ENCODE data around the gene NAGLU.
"Not testable (repeated sequence)": the region's sequence is repeated elsewhere in the genome, so short reads cannot be mapped to it uniquely, and the experiment has no call there.

Gene NAGLU

GRCh38 chr17:42545755-42546505, 9.9 kb downstream of the NAGLU start:
- not testable (repeated sequence) for DNase-seq

- no peak for DNase-seq
These were observed 11.0 kb downstream of the NAGLU start for GRCh38 chr17:42547001-42547461.

DNA sequence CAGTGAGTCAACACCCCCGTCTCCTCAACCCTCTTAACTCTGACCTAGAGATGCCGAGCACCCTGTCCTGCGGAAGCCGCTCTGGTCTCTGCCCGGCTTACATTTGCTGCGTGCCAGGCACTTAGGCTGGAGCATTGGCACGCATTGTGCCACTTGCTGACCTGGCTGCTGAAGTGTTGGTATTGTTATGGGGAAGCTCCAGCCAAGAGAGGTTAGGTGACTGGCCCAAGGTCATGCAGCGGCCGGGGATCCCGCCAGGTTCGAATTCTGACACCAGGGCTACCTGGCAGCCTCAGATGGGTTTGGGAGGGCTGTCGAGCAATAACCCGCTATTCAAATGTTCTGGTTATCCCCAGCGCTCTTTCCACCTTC, 11.6 kb downstream of the NAGLU start:
- no peak for DNase-seq

GRCh38 chr17:42548070-42548837, 12.2 kb downstream of the NAGLU start:
- no peak for DNase-seq

- no peak for DNase-seq
These were observed 13.1 kb downstream of the NAGLU start for GRCh38 chr17:42548993-42549755.

- not testable (repeated sequence) for DNase-seq
These were observed 16.7 kb downstream of the NAGLU start, which contains the start of gene HSD17B1 for GRCh38 chr17:42552736-42553135. TSS of gene HSD17B1 (plus strand) at chr17:42552923. CDS start at chr17:42552934, 11 bp downstream.

DNA sequence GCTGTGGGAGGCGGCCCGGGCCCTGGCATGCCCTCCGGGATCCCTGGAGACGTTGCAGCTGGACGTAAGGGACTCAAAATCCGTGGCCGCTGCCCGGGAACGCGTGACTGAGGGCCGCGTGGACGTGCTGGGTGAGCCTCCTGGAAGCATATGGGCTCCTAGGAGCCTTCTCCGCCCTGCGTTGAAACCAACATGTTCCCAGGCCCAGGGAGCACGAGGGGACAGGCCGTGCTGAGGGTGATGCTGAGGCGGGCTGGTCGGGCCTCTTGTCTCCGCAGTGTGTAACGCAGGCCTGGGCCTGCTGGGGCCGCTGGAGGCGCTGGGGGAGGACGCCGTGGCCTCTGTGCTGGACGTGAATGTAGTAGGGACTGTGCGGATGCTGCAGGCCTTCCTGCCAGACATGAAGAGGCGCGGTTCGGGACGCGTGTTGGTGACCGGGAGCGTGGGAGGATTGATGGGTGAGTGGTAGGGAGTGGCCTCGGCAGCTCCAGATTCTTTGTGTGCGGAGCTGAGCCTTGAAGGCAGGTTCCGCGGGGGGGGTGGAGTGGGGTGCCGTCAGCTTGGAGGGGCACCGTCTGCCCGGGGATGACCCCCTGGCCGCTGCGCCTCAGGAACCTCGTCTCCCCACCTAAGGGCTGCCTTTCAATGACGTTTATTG, 17.2 kb downstream of the NAGLU start:
- no peak for DNase-seq

GRCh38 chr17:42553866-42554249, 17.8 kb downstream of the NAGLU start:
- no peak for DNase-seq

DNA sequence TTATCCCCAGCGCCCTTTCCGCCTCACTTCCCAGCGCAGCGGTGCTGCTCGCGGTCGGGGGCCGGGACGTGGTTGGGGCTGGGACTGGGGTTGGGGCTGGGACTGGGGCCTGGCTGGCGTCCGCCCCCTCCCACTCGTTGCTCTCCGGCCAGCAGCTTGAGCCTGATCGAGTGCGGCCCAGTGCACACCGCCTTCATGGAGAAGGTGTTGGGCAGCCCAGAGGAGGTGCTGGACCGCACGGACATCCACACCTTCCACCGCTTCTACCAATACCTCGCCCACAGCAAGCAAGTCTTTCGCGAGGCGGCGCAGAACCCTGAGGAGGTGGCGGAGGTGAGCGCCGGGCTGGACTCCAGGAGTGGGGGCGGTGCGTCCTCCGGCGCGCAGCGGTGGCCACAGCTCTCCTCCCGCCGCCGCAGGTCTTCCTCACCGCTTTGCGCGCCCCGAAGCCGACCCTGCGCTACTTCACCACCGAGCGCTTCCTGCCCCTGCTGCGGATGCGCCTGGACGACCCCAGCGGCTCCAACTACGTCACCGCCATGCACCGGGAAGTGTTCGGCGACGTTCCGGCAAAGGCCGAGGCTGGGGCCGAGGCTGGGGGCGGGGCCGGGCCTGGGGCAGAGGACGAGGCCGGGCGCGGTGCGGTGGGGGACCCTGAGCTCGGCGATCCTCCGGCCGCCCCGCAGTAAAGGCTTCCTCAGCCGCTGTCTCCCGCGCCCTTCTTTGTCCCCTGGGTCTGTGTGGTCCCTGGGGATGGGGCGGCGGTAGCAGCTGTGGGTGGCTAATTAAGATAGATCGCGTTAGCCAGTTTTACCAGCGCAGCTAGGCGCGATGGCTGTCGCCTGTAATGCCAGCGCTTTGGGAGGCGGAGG, 18.4 kb downstream of the NAGLU start:
- DNase-seq: no peak

- no peak for DNase-seq
These were observed 19.1 kb downstream of the NAGLU start for GRCh38 chr17:42555122-42555622.

GRCh38 chr17:42555961-42556617, 20.0 kb downstream of the NAGLU start:
- DNase-seq: not testable (repeated sequence)

- DNase-seq: no peak
These were observed 23.0 kb downstream of the NAGLU start for GRCh38 chr17:42559075-42559474.

- DNase-seq: no peak
These were observed 24.2 kb downstream of the NAGLU start for GRCh38 chr17:42560246-42560645.

DNA sequence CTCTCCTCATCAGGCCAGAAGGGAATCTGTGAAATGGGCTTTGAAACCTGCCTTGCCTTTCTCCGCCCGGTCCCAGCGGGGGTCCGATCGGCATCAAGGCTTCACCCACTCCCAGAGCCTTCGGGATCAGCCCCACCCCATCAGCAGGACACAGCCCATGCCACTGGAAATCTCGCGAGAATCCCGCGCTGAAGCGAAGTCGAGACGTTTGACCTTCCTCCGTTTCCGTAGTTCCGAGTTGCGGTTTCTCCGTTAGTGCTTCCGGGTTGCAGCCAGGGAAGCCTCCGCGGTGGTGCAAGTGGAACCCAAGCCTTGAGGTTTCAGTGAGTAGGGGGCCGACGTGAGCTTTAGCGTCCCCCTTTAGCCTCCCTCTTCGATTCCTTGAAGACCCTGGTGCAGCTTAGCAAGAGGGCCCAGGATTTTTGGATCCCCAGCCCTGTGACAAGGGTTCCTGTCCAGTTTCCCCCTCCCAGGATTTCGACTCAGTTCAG, 25.9 kb downstream of the NAGLU start, which contains the start of gene COASY:
Gene COASY, plus strand, starts transcription at position 252 of the 491 bp plus-strand sequence. CDS start 475 bp downstream, outside the sequence.
- DNase-seq: peak; percentile 84

- DNase-seq: no peak
These were observed 26.5 kb downstream of the NAGLU start for GRCh38 chr17:42562388-42563142.

DNA sequence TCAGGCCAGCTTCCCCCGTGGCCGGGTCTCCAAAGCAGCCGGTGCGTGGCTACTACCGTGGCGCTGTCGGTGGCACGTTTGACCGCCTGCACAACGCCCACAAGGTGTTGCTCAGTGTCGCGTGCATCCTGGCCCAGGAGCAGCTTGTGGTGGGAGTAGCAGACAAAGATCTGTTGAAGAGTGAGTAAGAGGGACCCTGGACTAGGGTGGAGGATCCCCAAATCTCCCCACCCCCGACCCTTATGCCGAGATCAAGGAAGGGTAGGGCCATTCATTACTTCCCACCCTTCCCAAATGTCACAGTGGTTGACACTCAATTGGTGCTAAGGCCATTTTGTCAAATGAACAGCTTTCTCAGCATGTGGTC, 27.1 kb downstream of the NAGLU start:
- DNase-seq: no peak

DNA sequence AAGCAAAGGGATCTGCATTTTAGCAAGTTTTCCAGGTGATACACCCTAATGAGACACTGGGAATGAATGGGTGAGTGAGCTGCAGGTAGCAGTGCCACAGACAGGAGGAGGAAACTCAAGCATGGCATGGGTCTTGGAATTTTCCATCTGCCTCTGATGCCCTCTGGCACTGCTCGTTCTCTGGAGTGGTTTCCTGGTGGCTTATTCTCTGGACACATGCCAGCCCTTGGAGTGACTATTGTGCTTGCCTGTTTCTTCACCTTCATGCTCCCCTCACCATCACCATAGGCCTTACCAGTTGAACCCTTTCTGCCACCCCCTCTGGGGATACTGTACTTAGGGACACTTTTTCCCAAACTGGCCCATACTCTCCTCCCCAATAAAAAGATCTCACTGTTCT, 27.5 kb downstream of the NAGLU start:
- no peak for DNase-seq

DNA sequence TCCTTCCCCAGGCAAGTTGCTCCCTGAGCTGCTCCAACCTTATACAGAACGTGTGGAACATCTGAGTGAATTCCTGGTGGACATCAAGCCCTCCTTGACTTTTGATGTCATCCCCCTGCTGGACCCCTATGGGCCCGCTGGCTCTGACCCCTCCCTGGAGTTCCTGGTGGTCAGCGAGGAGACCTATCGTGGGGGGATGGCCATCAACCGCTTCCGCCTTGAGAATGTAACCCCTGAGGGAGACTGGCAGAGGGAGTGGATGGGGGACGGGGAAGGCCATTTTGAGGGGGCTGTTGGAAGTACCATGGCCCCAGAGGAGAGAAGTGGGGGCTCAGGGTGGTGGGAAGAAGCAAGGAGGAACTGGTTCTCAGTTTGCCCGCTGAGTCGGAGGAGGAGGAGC, 27.9 kb downstream of the NAGLU start:
- no peak for DNase-seq

DNA sequence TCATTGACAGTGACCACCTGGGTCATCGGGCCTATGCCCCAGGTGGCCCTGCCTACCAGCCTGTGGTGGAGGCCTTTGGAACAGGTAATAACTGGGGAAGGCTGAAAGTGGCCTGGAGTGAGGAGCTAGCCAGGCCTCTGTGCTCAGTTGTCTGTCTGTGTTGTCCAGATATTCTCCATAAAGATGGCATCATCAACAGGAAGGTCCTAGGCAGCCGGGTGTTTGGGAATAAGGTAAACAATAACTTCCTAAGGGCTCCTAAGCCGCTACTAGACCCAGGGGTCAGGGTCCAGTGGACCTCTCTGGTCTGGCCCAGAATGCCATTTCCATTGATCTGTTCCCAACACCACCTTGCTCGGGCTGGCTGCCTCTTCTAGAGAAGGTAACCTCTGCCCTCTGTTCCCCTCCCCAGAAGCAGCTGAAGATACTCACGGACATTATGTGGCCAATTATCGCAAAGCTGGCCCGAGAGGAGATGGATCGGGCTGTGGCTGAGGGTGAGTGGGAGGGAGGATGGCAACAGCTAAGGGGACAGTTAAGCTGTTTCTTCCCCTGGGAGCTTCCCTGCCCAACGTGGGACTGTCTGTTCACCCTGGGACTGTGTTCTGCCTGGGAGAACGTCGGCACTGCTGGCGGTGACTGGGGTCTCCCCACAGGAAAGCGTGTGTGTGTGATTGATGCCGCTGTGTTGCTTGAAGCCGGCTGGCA, 28.9 kb downstream of the NAGLU start:
- DNase-seq: no peak

All from NCI-H1417 treated with DMSO at 0.1 percent for 48 hours (cell line).